PC-9 (cell line): Measurements from ENCODE around the gene RXRB. TPM values are rescaled to one million over a fixed set of nuclear protein-coding genes. Genes with fewer than 3 reads are reported as not detected.

Experiments
- BruUV-seq: library from RNA; stranded (reverse); fragments of 400-500 nt; replicated peaks from 2 replicates; lab custom pipeline; 2021; lab: Mats Ljungman, UMichigan
- CTCF ChIA-PET: fragments of 300-600 bp; sonication (Branson Sonifier 250); formaldehyde crosslinking; loops from one replicate; lab custom pipeline; 2022; ENCODE audit warnings: antibody characterized with exemption; lab: Charles Lee
- POLR2A ChIA-PET: fragments of 300-600 bp; sonication (Branson Sonifier 250); formaldehyde crosslinking; loops from one replicate; lab custom pipeline; 2022; ENCODE audit warnings: antibody characterized with exemption; ENCODE audit not compliant: unreplicated experiment; lab: Charles Lee
- DNase-seq, 2 experiments: peaks; one replicate each; pipeline versions ENCODE4 v3.0.0 to v3.0.0-alpha.2; 2015 to 2022; ENCODE audit warnings: mixed read lengths in 1 of 2
- H2AFZ ChIP-seq: fragments of 200-600 bp; sonication (generic); 2 replicates; pipeline ENCODE4 v1.8.1; 2017; ENCODE audit warnings: antibody characterized with exemption
- H3F3A ChIP-seq: fragments of 200-600 bp; sonication (generic); 2 replicates; pipeline ENCODE4 v1.8.1; 2017; ENCODE audit warnings: antibody characterized with exemption, mild to moderate bottlenecking, low read depth; ENCODE audit not compliant: insufficient read depth
- H3K27ac ChIP-seq: fragments of 200-600 bp; sonication (generic); 2 replicates; pipeline ENCODE4 v1.6.1; 2016; ENCODE audit warnings: mixed run types
- H3K27me3 ChIP-seq: fragments of 200-600 bp; sonication (generic); 2 replicates; pipeline ENCODE4 v1.6.1; 2016; ENCODE audit warnings: low read depth, mixed run types; ENCODE audit not compliant: insufficient read depth
- H3K36me3 ChIP-seq: fragments of 200-600 bp; sonication (generic); 2 replicates; pipeline ENCODE4 v1.6.1; 2016; ENCODE audit warnings: low read depth, mixed run types
- H3K4me1 ChIP-seq: fragments of 200-600 bp; sonication (generic); replicated peaks from 2 replicates; pipeline ENCODE4 v1.6.1; 2016; ENCODE audit warnings: mixed run types; ENCODE audit not compliant: insufficient read depth
- H3K4me2 ChIP-seq: fragments of 200-600 bp; sonication (generic); 2 replicates; pipeline ENCODE4 v1.6.1; 2017; ENCODE audit warnings: mixed run types
- H3K4me3 ChIP-seq: fragments of 200-600 bp; sonication (generic); 2 replicates; pipeline ENCODE4 v1.6.1; 2016; ENCODE audit warnings: mixed run types
- H3K79me2 ChIP-seq: fragments of 200-600 bp; sonication (generic); 2 replicates; pipeline ENCODE4 v1.6.1; 2017; ENCODE audit warnings: low read depth, mixed run types
- H3K9me2 ChIP-seq: fragments of 200-600 bp; sonication (generic); 2 replicates; pipeline ENCODE4 v1.8.1; 2017; ENCODE audit warnings: mild to moderate bottlenecking; ENCODE audit not compliant: insufficient read depth
- H3K9me3 ChIP-seq: fragments of 200-600 bp; sonication (generic); 2 replicates; pipeline ENCODE4 v1.8.1; 2016; ENCODE audit warnings: low read depth; ENCODE audit not compliant: insufficient read depth
- H4K20me1 ChIP-seq: fragments of 200-600 bp; sonication (generic); 2 replicates; pipeline ENCODE4 v1.8.1; 2017; ENCODE audit not compliant: insufficient read depth
- EZH2 ChIP-seq: fragments of 200-600 bp; sonication (generic); IDR thresholded peaks from 2 replicates; pipeline ENCODE4 v1.8.0; 2017; ENCODE audit warnings: antibody characterized with exemption, low read depth
- intact Hi-C: fragments of 100-400 bp; cut with micrococcal nuclease; formaldehyde crosslinking; loops from one replicate; pipeline ENCODE4 v1.10.0; 2022; ENCODE audit not compliant: unreplicated experiment
- total RNA-seq: library from RNA; stranded (reverse); gene quantifications from 2 replicates; pipeline ENCODE4 v1.2.3, GENCODE V29; 2021
- TF ChIP-seq, protein P1 (sequence below): fragments of 200-600 bp; sonication (generic); conservative IDR thresholded peaks from 2 replicates; pipeline ENCODE4 v1.6.1; 2017; ENCODE audit warnings: mixed run types, antibody characterized with exemption, mild to moderate bottlenecking, moderate library complexity

The RXRB gene
- total RNA-seq, 1 experiment from 2014 or later, result 49.8 TPM

DNA sequence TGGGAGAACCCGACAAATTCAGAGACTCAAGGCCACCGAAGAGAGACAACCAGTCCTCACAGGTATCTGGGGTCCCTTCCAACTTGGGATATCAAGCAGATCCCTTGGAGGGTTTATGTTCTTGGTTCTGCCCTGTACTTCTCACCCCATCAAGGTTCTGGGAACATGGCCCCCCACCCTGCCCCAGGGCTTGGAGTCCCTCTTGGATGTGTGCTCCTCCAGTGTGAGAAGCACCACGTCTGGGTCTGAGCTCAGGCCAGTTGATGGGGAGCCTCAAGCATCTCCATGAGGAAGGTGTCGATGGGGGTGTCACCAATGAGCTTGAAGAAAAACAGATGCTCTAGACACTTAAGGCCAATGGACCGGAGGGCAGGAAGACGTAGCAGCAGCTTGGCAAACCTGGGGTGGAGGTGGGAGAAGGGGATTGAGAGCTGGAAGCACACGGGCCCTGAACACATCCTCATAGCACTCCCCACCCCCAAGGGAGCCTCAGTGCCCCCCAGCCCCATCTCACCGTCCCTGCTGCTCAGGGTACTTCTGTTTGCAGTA, 6.0 kb downstream of the RXRB start:
- intact Hi-C loops, result no loop called here
- Histone ChIP-seq H3K9me2 (no peaks in the 10 kb centered on the region), H4K20me1 (peaks cover 11% of the 10 kb centered on the region), H3K27me3 (no peaks in the 10 kb centered on the region), H3K4me1 (peaks cover 7% of the 10 kb centered on the region; the same call in 1 of the 2 replicates), H3K79me2 (peaks cover 22% of the 10 kb centered on the region), H3K4me3 (no peak overlapping the region), H3F3A (peaks cover 11% of the 10 kb centered on the region; the same call in 1 of the 2 replicates), H3K27ac (no peak overlapping the region), H3K9me3 (no peaks in the 10 kb centered on the region), H3K36me3 (peaks cover 12% of the 10 kb centered on the region; the same call in 1 of the 2 replicates), H3K4me2 (no peak overlapping the region), H2AFZ (no peak overlapping the region)
- no TSS peak for BruUV-seq
- TF ChIP-seq, protein P1, sequence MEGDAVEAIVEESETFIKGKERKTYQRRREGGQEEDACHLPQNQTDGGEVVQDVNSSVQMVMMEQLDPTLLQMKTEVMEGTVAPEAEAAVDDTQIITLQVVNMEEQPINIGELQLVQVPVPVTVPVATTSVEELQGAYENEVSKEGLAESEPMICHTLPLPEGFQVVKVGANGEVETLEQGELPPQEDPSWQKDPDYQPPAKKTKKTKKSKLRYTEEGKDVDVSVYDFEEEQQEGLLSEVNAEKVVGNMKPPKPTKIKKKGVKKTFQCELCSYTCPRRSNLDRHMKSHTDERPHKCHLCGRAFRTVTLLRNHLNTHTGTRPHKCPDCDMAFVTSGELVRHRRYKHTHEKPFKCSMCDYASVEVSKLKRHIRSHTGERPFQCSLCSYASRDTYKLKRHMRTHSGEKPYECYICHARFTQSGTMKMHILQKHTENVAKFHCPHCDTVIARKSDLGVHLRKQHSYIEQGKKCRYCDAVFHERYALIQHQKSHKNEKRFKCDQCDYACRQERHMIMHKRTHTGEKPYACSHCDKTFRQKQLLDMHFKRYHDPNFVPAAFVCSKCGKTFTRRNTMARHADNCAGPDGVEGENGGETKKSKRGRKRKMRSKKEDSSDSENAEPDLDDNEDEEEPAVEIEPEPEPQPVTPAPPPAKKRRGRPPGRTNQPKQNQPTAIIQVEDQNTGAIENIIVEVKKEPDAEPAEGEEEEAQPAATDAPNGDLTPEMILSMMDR, result no peak
- TF ChIP-seq EZH2, result no peak
- ChIA-PET CTCF (no interaction called here), POLR2A (no interaction called here)
- no peak for DNase-seq

GRCh38 chr6:33193619-33194018, 6.8 kb downstream of the RXRB start:
- Histone ChIP-seq H3K9me3 (no peaks in the 10 kb centered on the region), H3K4me3 (no peak overlapping the region), H4K20me1 (peaks cover 11% of the 10 kb centered on the region), H3K27ac (no peak overlapping the region), H3K27me3 (no peaks in the 10 kb centered on the region), H3K9me2 (no peaks in the 10 kb centered on the region), H2AFZ (no peak overlapping the region), H3F3A (peaks cover 9% of the 10 kb centered on the region; the same call in 1 of the 2 replicates), H3K79me2 (peaks cover 13% of the 10 kb centered on the region), H3K4me2 (no peak overlapping the region), H3K4me1 (no peaks in the 10 kb centered on the region), H3K36me3 (peaks cover 12% of the 10 kb centered on the region; the same call in 1 of the 2 replicates)
- ChIA-PET POLR2A (no interaction called here), CTCF (no interaction called here)
- no peak for DNase-seq
- intact Hi-C loops, result no loop called here
- TF ChIP-seq EZH2, result no peak
- TF ChIP-seq, protein P1, result no peak
- no TSS peak for BruUV-seq

GRCh38 chr6:33192671-33193602, 7.5 kb downstream of the RXRB start:
- H3K36me3 ChIP-seq, result peaks cover 12% of the 10 kb centered on the region; the same call in 1 of the 2 replicates
- no peaks in the 10 kb centered on the region for H3K9me3 ChIP-seq
- H3K27ac ChIP-seq, result no peak overlapping the region
- no peak overlapping the region for H3K4me3 ChIP-seq
- TF ChIP-seq, protein P1, result no peak
- TF ChIP-seq EZH2, result no peak
- peaks cover 6% of the 10 kb centered on the region; the same call in 1 of the 2 replicates for H4K20me1 ChIP-seq
- intact Hi-C loops, result no loop called here
- H3K4me1 ChIP-seq, result no peaks in the 10 kb centered on the region
- ChIA-PET POLR2A (no interaction called here), CTCF (no interaction called here)
- no peak overlapping the region for H3K4me2 ChIP-seq
- BruUV-seq, result no TSS peak
- H3F3A ChIP-seq, result peaks cover 8% of the 10 kb centered on the region; the same call in 1 of the 2 replicates
- no peaks in the 10 kb centered on the region for H3K9me2 ChIP-seq
- no peaks in the 10 kb centered on the region for H3K27me3 ChIP-seq
- peaks cover 6% of the 10 kb centered on the region; the same call in 1 of the 2 replicates for H3K79me2 ChIP-seq
- no peak overlapping the region for H2AFZ ChIP-seq
- no peak for DNase-seq
